ENCODE results near the gene TUBB1. TPM values are rescaled to one million over a fixed set of nuclear protein-coding genes. Genes with fewer than 3 reads are reported as not detected.

Gene TUBB1
- under 1 TPM; 0.43 to 0.74 TPM for total RNA-seq
- long read RNA-seq, donor 1: 0 reads
- long read RNA-seq, donor 2: 0 reads

DNA sequence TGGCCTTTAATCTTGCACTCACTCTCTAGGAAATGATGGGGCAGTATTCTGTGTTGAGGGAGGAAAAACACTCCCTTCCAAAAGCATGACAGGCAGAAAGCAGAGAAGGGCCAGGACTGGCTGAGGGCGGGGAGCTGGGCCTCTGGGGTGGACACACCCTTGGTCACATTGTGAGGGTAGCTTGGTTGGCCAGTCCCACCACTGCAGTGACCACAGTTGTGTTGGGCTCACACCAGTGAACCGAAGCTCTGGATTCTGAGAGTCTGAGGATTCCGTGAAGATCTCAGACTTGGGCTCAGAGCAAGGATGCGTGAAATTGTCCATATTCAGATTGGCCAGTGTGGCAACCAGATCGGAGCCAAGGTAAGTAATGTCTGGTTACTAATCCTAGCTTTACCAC lies at the start of gene TUBB1:
TSS of gene TUBB1 (plus strand) at position 213 of the 400 bp plus-strand sequence. CDS start at position 307, 94 bp downstream.
- intact Hi-C loops (cut with DNase I): no loop called here
- DNase-seq (ENCODE audit: low spot score): no peak

DNA sequence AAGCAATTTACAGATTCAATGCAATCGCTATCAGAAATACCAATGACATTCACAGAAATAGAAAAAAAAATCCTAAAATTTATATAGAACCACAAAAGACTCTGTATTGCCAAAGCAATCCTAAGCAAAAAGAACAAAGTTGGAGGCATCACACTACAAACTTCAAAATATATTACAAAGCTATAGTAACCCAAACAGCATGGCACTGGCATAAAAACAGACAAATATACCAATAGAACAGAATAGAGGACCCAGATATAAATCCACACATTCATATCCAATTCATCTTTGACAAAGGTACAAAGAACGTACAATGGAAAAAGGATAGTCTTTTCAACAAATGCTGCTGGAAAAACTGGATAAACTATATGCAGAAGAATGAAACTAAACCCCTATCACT lies 49.8 kb upstream of the TUBB1 start:
- intact Hi-C loops (cut with DNase I): no loop called here
- DNase-seq (ENCODE audit: low spot score): no peak

- DNase-seq (ENCODE audit: low spot score): no peak
- intact Hi-C loops (cut with DNase I): loop anchor here in 1 of 2 donors (10.0 kb wide), 1 partner anchor 55 kb away; no protein-coding TSS in a partner anchor
Observed at GRCh38 chr20:58970146-58970545, 49.1 kb upstream of the TUBB1 start.

GRCh38 chr20:58971429-58971828 lies 47.8 kb upstream of the TUBB1 start:
- intact Hi-C loops (cut with DNase I): loop anchor here in 1 of 2 donors (10.0 kb wide), 1 partner anchor 57 kb away; no protein-coding TSS in a partner anchor
- DNase-seq (ENCODE audit: low spot score): no peak

DNA sequence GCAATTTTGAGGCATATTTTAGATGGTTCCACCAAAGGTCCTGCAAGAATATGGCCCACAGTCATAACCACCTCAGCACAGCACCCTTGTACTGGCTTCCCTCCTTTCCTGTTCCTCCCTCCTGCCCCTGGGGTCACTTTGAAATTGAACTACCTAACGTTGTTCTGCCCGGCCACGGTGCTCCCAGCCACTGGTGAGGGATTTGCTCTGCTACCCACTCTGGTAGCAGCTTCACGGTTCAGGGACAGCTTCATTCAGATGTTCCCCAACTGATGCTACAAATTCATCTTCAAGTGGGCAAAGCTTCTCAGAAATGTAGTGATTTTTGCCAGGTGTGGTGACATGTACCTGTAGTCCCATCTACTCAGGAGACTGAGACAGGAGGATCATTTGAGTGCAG lies 46.0 kb upstream of the TUBB1 start:
- intact Hi-C loops (cut with DNase I): loop anchor here in 1 of 2 donors (10.0 kb wide), 1 partner anchor 58 kb away; no protein-coding TSS in a partner anchor
- no peak for DNase-seq (ENCODE audit: low spot score)

DNA sequence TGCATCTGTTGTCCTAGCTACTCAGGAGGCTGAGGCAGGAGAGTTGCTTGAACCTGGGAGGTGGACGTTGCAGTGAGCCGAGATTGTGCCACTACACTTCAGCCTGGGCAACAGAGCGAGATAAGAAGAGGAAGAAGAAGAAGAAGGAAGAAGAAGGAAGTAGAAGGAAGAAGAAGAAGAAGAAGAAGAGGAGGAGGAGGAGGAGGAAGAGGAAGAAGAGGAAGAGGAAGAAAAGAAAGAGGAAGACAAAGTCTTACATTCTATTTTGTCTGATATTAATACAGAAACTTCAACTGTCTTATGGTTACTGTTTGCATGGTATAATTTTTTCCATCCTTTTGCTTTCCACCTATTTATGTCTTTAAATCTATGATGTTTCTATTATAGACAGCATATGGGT lies 45.4 kb upstream of the TUBB1 start:
- no peak for DNase-seq (ENCODE audit: low spot score)
- intact Hi-C loops (cut with DNase I): loop anchor here in 1 of 2 donors (10.0 kb wide), 1 partner anchor 59 kb away; no protein-coding TSS in a partner anchor

- no peak for DNase-seq (ENCODE audit: low spot score)
- intact Hi-C loops (cut with DNase I): loop anchor here in 1 of 2 donors (10.0 kb wide), 1 partner anchor 61 kb away; no protein-coding TSS in a partner anchor
Observed at GRCh38 chr20:58975353-58975752, 43.9 kb upstream of the TUBB1 start.

- DNase-seq (ENCODE audit: low spot score): no peak
- intact Hi-C loops (cut with DNase I): loop anchor here in 1 of 2 donors (10.0 kb wide), 1 partner anchor 61 kb away; no protein-coding TSS in a partner anchor
Observed at GRCh38 chr20:58976061-58976730, 43.0 kb upstream of the TUBB1 start.

- intact Hi-C loops (cut with DNase I): loop anchor here in 1 of 2 donors (10.0 kb wide), 1 partner anchor 64 kb away; no protein-coding TSS in a partner anchor
- no peak for DNase-seq (ENCODE audit: low spot score)
Observed at GRCh38 chr20:58978351-58979190, 40.7 kb upstream of the TUBB1 start.

DNA sequence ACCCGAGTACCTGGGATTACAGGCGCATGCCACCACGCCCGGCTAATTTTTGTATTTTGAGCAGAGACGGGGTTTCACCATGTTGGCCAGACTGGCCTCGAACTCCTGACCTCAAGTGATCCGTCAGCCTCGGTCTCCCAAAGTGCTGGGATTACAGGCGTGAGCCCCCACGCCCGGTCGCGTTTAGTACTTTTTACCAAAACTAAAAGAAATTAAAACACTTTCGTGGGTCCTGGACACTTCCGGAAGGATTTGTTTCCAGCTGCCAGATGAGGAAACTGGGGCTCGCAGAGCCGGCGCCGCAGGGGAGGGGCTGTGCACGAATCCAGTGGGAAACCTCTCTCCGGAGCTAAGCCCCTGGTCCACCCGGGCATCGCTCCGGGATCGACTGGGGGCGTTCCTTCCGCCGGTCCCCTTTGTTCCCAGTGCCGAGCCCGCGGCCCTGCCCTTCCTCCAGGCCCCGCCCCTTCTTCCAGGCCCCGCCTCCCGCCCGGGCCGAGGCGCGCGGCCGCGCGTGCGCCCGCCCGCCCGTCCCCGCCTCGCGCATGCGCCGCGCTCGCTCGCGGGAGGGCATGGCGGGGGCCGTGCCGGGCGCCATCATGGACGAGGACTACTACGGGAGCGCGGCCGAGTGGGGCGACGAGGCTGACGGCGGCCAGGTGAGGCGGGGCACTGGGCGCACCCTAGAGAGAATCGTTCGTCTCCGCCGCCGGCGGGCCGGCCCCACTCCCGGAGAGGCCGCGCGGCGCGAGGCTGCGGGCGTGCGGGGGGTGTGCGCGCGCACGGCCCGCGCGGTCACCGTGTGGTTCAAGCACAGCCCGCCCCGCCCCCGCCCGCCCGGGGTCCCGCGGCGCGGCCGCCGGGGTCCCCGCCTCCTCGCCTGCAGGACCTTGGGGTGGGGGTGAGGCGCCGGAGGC lies 38.3 kb upstream of the TUBB1 start, which contains the start of gene NELFCD:
TSS of gene NELFCD (plus strand) at position 546 of the 917 bp plus-strand sequence. CDS start at position 600, 54 bp downstream.
- DNase-seq (ENCODE audit: low spot score): peak; percentile 95
- intact Hi-C loops (cut with DNase I): loop anchor here in 1 of 2 donors (10.0 kb wide), 1 partner anchor 86 kb away; no protein-coding TSS in a partner anchor

DNA sequence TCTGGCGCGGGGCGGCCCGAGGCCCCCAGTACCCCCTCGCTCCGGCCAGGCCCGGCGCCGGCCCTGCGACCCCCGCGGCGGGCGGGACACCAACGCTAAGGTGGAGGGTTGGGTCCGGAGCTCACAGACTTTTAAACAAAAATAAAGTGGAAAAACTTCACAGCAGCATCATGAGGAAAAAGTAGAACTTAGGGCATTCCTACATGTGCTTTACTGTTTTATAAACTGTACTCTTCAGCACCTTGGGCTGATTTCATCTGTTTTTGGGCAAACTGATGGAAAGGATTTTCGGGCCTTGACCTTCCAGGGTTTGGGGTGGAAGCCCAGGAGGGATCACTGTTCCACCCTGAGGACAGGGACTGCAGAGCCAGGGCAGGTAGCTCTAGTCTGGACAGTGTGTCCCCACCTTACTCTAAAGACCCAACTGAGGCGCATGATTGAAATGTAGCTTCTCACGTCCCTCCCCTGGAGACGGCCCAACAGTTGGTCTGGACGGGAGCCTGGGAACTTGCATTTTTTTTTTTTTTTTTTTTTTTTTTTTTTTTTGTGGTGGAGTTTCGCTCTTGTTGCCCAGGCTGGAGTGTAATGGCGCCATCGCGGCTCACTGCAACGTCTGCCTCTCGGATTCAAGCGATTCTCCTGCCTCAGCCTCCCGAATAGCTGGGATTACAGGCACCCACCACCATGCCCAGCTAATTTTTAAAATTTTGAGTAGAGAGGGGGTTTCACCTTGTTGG lies 37.4 kb upstream of the TUBB1 start:
- intact Hi-C loops (cut with DNase I): loop anchor here in 1 of 2 donors (10.0 kb wide), 1 partner anchor 87 kb away; no protein-coding TSS in a partner anchor
- peak; percentile 72 for DNase-seq (ENCODE audit: low spot score)

GRCh38 chr20:58982406-58983114 lies 36.7 kb upstream of the TUBB1 start:
- intact Hi-C loops (cut with DNase I): loop anchor here in 1 of 2 donors (10.0 kb wide), 1 partner anchor 88 kb away; no protein-coding TSS in a partner anchor
- DNase-seq (ENCODE audit: low spot score): peak; percentile 66

DNA sequence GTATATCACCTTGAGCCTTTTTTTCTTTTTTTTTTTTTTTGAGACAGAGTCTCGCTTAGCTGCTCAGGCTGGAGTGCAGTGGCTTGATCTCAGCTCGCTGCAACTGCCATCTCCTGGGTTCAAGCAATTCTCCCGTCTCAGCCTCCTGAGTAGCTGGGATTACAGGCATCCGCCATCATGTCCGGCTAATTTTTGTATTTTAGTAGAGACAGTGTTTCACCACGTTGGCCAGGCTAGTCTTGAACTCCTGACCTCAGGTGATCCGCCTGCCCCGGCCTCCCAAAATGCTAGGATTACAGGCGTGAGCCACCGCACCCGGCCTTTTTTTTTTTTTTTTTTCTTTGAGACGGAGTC lies 36.1 kb upstream of the TUBB1 start:
- DNase-seq (ENCODE audit: low spot score): peak; percentile 29
- intact Hi-C loops (cut with DNase I): loop anchor here in 1 of 2 donors (10.0 kb wide), 1 partner anchor 88 kb away; no protein-coding TSS in a partner anchor

- no peak for DNase-seq (ENCODE audit: low spot score)
- intact Hi-C loops (cut with DNase I): loop anchor here in 1 of 2 donors (10.0 kb wide), 1 partner anchor 90 kb away; no protein-coding TSS in a partner anchor
Observed at GRCh38 chr20:58984691-58985090, 34.5 kb upstream of the TUBB1 start.

- intact Hi-C loops (cut with DNase I): loop anchor here in 1 of 2 donors (10.0 kb wide), 1 partner anchor 91 kb away; no protein-coding TSS in a partner anchor
- DNase-seq (ENCODE audit: low spot score): no peak
Observed at GRCh38 chr20:58985656-58986055, 33.6 kb upstream of the TUBB1 start.

DNA sequence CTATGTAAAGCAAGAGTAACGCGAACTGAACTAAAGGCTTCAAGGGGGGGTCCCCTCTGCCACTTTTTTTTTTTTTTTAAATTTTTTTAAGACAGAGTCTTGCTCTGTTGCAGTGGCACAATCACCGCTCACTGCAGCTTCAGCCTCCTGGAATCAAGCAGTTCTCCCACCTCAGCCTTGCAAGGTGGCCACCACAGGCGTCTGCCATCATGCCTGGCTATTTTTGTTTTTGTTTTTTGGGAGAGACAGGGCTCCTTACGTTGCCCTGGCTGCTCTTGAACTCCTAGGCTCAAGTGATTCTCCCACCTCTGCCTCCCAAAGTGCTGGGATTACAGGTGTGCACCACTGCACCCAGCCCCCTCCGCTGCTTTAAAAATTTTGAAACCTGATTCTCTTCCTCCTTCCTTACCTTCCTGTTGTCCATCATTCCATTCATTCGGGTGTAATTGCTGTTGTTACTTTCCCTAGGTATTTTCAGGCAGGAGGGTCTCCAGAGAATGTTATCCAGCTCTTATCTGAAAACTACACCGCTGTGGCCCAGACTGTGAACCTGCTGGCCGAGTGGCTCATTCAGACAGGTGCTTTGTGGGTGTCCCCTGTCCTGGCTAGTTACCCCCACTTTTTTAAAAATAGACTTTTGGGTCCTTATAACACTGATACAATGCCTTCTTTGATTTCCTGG lies 32.8 kb upstream of the TUBB1 start:
- intact Hi-C loops (cut with DNase I): loop anchor here in 1 of 2 donors (10.0 kb wide), 1 partner anchor 92 kb away; no protein-coding TSS in a partner anchor
- DNase-seq (ENCODE audit: low spot score): peak; percentile 26
